ENCODE data around the gene LPAR1.

- TF ChIP-seq CTCF (conservative IDR thresholded peaks at IDR 0.05) (no peak), ZFX (IDR thresholded peaks at IDR 0.05) (no peak)
These were observed 161.3 kb downstream of the LPAR1 start for GRCh38 chr9:110876929-110877328.
